K562 (cell line): ENCODE results near the gene RAP1A.

Experiments used
- KAT2B ChIP-seq: IDR thresholded peaks from one replicate; pipeline ENCODE4 v1.6.1; 2012; ENCODE audit warnings: low read depth, mild to moderate bottlenecking, control low read depth, inconsistent platforms, low read length, moderate library complexity
- WHSC1 ChIP-seq: IDR thresholded peaks from one replicate; pipeline ENCODE4 v1.6.1; 2012; ENCODE audit warnings: low read length, control low read depth, inconsistent platforms
- ZFX ChIP-seq: sonication (generic); formaldehyde crosslinking; IDR thresholded peaks from 2 replicates; pipeline ENCODE4 v1.8.0; 2022; ENCODE audit warnings: mild to moderate bottlenecking, missing genetic modification reagents, moderate library complexity
- ZZZ3 ChIP-seq: fragments of 450-650 bp; IDR thresholded peaks from 2 replicates; pipeline ENCODE4 v1.6.1; 2016; ENCODE audit warnings: antibody characterized with exemption, mild to moderate bottlenecking, moderate library complexity
- TF ChIP-seq, protein P1 (sequence below), 3 experiments: IDR thresholded peaks in 2 of 3; conservative IDR thresholded peaks in 1 of 3; 2 replicates each; pipeline ENCODE4 v1.5.1; 2011 to 2012; ENCODE audit warnings: low read length in 3 of 3, mild to moderate bottlenecking in 3 of 3, control low read depth in 2 of 3, improper control_type of control experiment in 1 of 3, inconsistent platforms in 1 of 3, low read depth in 1 of 3, mixed read lengths in 1 of 3, moderate library complexity in 1 of 3; ENCODE audit not compliant: insufficient read depth in 2 of 3

DNA sequence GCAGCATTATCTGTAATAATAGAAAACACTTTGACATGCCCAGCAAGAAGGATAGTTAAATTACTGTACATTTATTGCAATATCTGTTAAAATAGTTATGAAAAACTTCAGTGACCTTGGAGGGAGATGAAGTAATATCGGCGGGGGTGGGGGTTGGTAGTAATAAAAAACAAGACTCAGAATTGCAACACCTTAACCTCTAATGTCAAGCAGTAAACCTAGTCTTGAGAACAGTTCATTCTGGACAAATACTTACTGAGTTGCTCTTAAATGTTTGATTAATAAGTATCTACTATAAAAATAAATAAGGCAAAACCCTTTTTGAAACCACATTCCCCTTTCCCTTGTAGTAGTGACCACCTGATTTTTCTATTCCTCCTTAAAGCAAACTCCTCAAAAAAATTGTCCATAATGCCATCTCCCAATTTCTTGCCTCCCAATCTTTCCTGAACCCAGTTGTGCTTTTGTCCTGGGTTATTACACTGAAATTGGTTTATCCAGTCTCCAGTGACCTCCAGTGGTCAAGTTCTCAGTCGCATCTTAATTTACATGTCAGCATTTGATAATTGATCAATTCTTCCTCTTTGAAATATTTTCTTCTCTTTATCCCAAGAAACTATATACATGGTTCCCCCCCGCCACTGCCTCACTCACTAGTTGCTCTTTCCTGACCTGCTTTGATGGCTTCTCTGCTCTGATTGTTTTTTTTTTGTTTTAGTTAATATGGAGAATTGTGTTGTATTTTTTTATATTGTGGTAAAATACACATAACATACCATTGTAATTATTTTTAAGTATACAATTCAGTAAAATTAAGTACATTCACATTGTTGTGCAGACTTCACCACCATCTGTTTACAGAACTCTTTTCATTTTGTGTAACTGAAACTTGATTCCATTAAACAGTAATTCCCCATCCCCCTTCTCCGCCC is 36.8 kb downstream of the RAP1A start:
- no peak for TF ChIP-seq KAT2B
- no peak for TF ChIP-seq WHSC1
- no peak for TF ChIP-seq ZZZ3
- TF ChIP-seq, protein P1, sequence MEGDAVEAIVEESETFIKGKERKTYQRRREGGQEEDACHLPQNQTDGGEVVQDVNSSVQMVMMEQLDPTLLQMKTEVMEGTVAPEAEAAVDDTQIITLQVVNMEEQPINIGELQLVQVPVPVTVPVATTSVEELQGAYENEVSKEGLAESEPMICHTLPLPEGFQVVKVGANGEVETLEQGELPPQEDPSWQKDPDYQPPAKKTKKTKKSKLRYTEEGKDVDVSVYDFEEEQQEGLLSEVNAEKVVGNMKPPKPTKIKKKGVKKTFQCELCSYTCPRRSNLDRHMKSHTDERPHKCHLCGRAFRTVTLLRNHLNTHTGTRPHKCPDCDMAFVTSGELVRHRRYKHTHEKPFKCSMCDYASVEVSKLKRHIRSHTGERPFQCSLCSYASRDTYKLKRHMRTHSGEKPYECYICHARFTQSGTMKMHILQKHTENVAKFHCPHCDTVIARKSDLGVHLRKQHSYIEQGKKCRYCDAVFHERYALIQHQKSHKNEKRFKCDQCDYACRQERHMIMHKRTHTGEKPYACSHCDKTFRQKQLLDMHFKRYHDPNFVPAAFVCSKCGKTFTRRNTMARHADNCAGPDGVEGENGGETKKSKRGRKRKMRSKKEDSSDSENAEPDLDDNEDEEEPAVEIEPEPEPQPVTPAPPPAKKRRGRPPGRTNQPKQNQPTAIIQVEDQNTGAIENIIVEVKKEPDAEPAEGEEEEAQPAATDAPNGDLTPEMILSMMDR (IDR thresholded peaks at IDR 0.05 in 2 of 3, conservative IDR thresholded peaks at IDR 0.05 in 1 of 3; ENCODE audit: insufficient read depth in 2 of 3, low read depth in 1 of 3, low read length in 3 of 3): peak; percentile 57 to 87 (median 74); a peak in 5 of 6 replicates
- TF ChIP-seq ZFX (CRISPR knock-in tag): no peak
